K562 (cell line): ENCODE data around the gene FGGY.

ENCODE experiments used
- NFE2L1 ChIP-seq: fragments of 450-650 bp; IDR thresholded peaks from 2 replicates; pipeline ENCODE4 v1.6.1; 2016; ENCODE audit warnings: missing genetic modification characterization, low read depth, mild to moderate bottlenecking, missing compliant biosample characterization, moderate library complexity, borderline replicate concordance
- POLR2A ChIP-seq: fragments of 450-650 bp; conservative IDR thresholded peaks from 2 replicates; pipeline ENCODE4 v1.6.1; 2016
- POLR2AphosphoS5 ChIP-seq: IDR thresholded peaks from 2 replicates; pipeline ENCODE4 v1.6.1; 2011; ENCODE audit warnings: mild to moderate bottlenecking, low read depth, low read length, moderate library complexity; ENCODE audit not compliant: control insufficient read depth, insufficient read depth
- RBM34 ChIP-seq: fragments of 200-400 bp; formaldehyde crosslinking; IDR thresholded peaks from 2 replicates; pipeline ENCODE4 v1.6.1; 2018; ENCODE audit warnings: low read length, borderline replicate concordance; ENCODE audit not compliant: insufficient read depth
- ZNF668 ChIP-seq: fragments of 250-450 bp; sonication (Bioruptor Pico); IDR thresholded peaks from 2 replicates; pipeline ENCODE4 v1.8.0; 2022; ENCODE audit warnings: mild to moderate bottlenecking, inconsistent platforms
- TF ChIP-seq, protein P1 (sequence below), 2 experiments: fragments of 450-650 bp in 1 of 2; sonication (generic) in 1 of 2; formaldehyde crosslinking in 1 of 2; IDR thresholded peaks in 1 of 2; conservative IDR thresholded peaks in 1 of 2; 2 replicates each; pipeline versions ENCODE4 v1.6.1 to v1.8.1; 2016 to 2023; ENCODE audit warnings: mild to moderate bottlenecking in 2 of 2, moderate library complexity in 2 of 2, inconsistent platforms in 1 of 2, missing genetic modification reagents in 1 of 2
- TF ChIP-seq, protein P2 (sequence below), 3 experiments: IDR thresholded peaks in 2 of 3; conservative IDR thresholded peaks in 1 of 3; 2 replicates each; pipeline ENCODE4 v1.5.1; 2011 to 2012; ENCODE audit warnings: low read length in 3 of 3, mild to moderate bottlenecking in 3 of 3, control low read depth in 2 of 3, improper control_type of control experiment in 1 of 3, inconsistent platforms in 1 of 3, low read depth in 1 of 3, mixed read lengths in 1 of 3, moderate library complexity in 1 of 3; ENCODE audit not compliant: insufficient read depth in 2 of 3

DNA sequence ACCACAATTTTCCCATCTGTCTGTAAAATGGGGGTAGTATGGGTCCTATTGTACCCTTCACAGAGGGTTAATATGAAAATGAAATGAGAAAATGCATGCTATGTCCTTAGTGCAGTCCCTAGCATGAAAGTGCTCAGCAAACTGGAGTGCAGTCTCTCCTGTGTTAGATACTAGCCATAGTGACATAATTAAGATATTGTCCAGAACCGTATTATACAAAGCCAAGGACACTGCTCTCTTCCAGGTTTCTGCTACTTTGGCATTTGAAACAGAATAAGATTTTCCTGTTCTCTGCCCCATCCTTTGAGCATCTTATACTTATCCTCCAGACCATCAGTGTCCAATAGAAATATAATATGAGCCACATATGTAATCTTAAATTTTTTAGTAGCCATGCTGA, 213.4 kb downstream of the FGGY start:
- TF ChIP-seq ZNF668 (CRISPR knock-in tag) (no peak), POLR2A (no peak), RBM34 (no peak), POLR2AphosphoS5 (no peak), NFE2L1 (tag) (no peak)
- TF ChIP-seq, protein P1, sequence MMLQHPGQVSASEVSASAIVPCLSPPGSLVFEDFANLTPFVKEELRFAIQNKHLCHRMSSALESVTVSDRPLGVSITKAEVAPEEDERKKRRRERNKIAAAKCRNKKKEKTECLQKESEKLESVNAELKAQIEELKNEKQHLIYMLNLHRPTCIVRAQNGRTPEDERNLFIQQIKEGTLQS (IDR thresholded peaks at IDR 0.05), result no peak
- TF ChIP-seq, protein P1 (CRISPR knock-in tag; conservative IDR thresholded peaks at IDR 0.05), result no peak
- TF ChIP-seq, protein P2, sequence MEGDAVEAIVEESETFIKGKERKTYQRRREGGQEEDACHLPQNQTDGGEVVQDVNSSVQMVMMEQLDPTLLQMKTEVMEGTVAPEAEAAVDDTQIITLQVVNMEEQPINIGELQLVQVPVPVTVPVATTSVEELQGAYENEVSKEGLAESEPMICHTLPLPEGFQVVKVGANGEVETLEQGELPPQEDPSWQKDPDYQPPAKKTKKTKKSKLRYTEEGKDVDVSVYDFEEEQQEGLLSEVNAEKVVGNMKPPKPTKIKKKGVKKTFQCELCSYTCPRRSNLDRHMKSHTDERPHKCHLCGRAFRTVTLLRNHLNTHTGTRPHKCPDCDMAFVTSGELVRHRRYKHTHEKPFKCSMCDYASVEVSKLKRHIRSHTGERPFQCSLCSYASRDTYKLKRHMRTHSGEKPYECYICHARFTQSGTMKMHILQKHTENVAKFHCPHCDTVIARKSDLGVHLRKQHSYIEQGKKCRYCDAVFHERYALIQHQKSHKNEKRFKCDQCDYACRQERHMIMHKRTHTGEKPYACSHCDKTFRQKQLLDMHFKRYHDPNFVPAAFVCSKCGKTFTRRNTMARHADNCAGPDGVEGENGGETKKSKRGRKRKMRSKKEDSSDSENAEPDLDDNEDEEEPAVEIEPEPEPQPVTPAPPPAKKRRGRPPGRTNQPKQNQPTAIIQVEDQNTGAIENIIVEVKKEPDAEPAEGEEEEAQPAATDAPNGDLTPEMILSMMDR (IDR thresholded peaks at IDR 0.05 in 2 of 3, conservative IDR thresholded peaks at IDR 0.05 in 1 of 3; ENCODE audit: insufficient read depth in 2 of 3, low read depth in 1 of 3, low read length in 3 of 3), result no peak
